HG03342 (cell line): ENCODE measurements around the gene MTA1.

Experiments used
- ATAC-seq: cut with Tn5 transposase; IDR thresholded peaks from one replicate; pipeline ENCODE4 v1.9.1; 2021; ENCODE audit warnings: mild to moderate bottlenecking, moderate library complexity; ENCODE audit not compliant: unreplicated experiment

Gene MTA1

DNA sequence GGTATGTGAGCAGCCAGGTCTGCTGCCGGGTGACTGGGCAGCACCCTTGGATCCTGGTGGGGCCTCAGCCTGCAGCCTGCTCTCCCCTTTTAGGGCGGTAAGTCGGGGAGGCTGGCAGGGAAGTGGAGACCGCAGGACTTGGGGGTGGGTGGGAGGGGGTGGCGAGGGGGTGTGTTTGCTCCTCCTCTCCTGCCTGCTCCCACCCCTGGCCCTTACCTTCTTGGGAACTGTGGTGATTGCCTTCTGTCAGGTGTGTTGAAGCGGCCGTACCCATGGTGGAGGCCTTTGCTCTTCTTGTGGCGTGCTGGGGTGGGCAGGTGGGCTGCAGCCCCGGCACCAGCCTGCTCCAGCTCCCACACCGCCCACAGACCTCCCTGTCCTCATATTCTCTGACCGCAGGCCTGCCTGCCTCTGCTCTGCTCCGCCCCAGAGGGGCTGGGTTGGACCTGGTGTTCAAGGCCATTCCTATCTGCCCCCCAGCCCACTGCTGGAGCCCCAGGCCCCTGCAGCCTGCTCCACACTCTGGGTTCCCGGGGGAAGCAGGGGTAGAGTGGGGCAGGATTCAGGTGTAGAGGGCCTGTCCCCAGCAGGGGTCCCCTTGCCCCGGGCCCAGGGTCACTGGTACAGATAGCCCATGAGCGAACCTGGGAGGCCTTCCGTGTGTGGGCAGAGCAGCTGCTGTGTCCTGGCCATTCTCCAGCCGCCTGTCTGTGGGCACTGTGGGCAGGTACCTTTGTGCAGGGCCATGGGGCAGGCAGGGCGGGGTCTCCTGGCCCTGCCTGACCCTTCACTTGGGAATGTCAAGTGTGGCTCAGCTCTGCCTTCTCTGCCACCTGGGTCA lies 76.6 kb downstream of the MTA1 start:
- no peak for ATAC-seq

DNA sequence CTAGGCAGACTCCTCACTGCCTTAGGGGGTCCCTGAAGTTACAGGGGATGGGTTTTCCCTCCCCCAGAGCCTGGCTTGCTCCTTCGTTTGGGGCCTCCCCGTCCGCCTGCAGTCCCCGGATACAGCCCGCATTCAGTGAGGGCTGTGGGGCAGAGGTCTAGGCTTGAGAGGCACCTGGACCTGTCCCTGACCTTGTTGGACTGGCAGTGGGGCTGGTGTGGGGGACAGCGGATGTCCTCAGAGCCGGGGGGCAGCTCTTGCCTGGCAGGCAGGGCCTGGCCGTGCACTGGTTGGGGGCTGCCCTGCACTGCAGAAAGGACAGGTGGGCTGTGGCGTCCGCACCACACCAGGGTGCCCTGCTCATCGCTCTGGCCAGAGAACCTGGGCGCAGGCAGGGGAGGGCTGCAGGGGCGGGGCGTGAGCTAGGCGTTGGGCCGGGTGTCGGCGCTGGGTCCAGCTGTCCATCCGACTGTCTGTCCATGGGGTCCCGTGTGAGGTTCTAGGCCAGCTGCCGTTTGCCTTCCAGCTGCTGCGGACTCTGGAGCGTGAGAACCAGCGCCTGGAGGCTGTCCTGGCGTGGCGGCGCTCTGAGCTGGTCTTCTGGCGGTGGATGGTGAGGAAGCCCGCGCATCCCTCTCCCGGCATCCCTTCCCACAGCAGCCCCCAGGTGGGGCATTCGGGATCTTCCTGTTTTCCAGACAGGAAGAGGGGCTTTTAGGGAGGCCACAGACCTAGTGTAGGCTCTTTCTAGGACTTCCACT lies 77.4 kb downstream of the MTA1 start:
- ATAC-seq, result no peak

DNA sequence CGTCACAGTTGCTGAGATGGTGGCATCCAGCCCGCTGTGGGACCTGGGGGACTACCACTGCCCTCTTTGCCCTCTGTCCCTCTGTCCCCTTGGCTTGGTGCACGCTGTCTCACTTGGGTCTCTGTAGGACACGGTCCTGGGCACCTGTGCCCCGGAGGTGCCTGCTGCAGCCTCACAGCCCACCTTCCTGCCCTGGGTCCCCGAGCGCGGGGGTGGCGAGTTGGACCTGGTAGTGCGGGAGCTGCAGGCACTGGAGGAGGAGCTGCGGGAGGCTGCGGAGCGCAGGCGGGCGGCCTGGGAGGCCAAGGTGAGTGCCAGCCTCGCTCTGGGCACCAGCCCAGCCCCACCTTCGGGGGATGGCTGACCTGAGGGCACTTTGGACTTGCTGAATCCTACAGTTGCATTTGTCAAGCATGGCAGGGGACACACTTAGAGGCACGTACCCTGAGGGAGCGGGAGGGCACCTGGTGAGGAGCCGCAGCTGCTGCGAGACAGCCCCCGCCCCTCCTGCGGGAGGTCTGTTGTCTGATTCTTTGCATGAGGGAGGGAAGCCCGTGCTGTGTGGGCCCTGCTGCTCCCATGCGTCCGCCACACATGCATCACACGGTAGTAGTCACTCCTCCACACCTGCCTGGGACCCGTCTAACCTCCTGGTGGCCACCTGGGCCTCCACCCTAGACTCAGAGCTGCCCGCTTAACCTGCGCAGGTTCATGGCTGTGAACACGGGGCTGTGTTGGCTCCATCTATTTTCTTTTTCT lies 78.2 kb downstream of the MTA1 start:
- ATAC-seq, result no peak

DNA sequence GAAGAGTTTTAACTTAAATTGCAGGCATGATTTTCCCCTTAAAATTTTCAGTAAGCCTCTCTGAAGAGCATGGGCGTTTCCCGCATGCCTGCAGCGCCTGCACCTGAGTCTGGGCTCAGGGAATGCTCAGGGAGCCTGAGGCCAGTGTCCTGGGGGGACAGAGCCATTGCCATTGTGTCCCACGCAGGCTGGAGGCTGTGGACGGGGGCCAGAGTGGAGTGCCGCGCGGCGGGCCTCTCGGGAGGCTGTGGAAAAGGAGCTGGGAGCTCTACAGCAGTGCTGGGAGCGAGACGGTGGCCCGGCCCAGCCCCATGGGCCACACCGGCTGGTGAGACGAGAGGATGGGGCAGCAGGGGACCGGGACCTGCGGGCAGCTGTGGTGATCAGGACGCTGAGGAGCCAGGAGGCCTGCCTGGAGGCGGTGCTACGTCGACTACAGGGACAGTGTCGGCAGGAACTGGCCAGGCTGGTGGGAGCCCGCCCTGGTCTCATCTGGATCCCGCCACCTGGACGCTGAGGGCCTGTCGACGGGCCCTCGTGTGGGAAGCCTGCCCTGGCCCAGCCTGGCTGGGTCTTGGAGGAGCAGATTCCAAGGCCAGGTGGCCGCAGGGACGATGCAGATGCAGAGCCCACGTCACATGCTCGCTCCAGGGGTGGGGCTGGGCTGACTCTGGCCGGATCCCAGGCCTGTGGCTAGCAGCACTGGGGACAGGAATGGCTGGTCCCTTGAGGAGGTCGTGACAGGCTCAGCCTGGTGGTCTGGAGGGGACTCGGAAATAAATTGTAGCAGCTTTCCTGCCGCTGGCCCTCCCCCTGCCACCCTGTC lies 79.0 kb downstream of the MTA1 start:
- no peak for ATAC-seq

DNA sequence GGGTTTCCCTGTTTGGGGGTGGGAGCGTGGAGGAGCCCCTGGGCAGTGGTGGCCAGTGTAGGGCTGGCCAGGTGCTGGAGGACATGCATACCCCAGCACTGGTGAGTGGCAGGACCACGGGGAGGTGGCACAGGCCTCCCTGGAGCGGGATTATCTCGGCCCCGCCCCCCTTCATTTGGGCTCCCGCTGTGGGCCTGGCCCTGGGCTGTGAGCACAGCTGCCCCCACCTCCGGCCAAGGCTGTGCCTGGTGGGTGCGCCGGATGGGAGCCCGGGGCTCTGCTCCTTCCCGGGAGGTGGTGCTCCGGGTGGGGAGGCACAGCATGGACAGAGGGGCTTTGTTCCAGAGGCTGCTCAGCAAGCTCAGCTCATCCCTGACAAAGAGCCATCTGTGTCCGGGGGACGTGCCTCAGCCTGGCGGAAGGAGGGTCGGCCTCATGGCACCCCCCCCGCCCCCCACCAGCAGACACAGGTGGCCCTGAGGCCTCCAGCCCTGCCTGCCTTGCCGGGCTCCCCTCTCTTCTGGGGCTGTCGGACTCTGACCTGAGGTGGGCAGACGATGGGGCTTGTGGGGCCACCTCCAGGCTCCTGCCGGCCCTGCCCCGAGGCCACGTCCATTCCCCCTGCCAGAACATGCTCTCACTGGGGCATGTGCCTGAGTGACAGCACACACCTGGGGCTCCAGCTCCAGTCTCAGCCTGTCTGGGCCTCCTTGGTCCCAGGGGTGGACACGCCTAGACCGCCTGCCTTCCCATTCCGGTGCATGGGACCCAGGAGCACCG lies 79.8 kb downstream of the MTA1 start:
- ATAC-seq, result no peak

DNA sequence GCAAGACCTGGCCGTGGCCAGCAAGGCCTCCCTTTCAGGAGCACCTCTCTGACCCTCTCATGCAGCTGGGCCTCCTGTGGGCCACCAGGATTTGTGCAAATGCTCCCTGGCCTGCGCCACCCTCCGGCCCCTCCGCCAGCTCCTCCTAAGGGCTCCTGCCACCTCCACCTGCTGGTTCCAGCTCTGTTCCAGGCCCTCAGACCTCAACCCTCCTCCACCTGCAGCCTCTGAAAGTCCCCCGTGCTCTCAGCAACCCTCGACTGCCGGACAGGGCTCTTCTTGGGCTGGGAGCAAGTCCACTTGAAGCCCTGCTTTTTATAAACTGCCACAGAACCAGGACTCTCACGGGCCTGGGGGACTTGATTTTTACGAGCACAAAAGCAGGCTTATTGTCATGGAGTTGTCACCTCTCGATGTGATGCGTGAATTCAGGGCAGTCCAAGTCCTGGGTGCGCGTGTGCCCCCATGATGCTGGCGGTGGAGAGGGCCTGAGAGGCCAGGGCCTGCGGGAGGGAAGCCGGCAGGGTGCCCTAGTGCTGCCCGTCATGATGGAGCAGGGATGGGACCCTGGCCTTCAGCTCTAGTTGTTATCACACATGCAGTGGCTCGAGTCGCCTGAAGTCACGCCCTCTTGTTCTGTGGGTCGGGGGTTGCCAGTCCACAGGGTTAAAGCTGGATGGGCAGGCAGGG lies 80.6 kb downstream of the MTA1 start:
- ATAC-seq, result no peak

DNA sequence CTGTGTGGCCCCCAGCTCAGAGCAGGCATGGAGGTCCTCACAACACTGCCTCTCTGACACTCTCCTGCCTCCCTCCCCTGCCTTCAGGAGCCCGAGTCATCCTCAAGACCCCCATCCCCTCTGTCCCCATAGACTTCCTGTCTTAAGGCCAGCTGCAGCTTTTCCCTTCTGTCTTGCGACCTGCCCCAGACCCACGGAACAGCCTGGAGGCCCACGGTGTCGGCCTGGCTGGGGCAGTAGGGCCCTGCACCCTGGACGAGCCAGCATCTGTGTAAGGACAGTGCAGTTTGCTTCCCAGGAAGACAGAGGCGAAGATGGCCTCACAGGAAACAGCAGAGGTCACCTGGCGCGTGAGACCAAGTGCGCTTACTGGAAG lies 81.1 kb downstream of the MTA1 start:
- no peak for ATAC-seq

DNA sequence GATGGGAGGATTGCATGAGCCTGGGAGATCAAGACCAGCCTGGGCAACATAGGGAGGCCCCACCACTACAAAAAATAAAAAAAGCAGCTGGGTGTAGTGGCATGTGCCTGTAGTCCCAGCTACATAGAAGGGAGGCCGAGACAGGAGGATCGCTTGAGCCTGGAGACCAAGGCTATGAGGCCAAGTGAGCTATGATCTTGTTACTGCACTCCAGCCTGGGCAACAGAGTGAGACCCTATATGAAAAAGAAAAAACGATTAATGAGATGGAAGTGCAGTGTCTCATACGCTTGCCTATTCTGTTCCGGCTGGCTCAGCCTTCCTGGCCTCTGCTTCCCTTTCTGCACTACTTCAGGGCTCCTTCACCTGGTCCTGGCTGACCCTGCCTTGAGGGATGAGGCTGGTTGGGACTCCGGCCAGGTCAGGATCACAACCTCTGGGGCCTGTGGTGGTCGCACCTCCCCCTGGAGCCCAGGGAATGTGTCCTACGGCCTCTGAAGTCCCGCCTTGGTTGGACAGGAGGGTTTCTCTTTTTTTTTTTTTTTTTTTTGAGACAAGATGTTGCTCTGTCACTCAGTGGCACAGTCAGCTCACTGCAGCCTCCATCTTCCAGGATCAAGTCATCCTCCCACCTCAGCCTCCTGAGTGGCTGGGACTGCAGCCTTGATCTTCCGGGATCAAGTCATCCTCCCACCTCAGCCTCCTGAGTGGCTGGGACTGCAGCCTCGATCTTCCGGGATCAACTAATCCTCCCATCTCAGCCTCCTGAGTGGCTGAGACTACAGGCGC lies 82.1 kb downstream of the MTA1 start:
- ATAC-seq, result no peak

DNA sequence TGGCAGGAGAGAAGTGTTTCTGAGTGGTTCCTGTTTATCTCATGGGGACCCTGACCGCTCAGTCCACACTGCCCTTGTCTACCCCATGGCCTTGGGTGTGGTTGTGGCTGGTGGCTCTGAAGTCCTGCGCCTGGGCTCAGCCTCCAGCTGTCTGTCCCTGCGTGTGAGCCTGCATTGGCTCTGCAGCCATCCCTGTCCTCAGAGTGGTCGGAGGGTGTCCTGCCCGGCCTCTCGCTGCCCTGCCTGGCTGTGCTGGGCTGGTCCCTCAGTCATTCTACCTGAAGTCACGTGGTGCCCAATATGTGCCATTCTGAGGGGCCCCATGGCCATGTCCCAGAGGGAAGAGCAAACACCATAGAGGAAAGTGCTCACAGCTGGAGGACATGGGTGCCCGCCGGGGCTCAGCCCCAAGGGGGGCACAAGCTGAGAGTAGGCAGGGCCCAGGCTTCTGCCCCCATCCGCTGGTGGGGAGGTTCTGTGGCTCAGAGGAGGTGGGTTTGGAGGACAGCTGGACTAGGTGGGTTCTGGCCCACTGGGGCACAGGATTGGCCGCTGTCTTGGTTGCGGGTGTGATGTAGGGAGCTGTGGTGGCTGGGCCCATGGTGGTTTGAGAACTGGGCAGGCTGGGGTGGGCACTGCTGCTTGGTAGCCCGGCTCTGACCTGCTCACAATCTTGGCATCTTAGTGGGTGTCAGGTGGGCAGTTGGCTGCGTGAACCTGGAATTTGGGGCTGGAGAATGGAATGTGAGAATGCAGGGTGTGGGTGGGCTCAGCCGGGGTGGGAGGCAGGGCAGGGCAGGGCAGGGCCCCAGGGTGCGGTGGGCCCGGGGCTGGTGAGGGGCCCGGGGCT lies 83.0 kb downstream of the MTA1 start:
- ATAC-seq, result no peak

DNA sequence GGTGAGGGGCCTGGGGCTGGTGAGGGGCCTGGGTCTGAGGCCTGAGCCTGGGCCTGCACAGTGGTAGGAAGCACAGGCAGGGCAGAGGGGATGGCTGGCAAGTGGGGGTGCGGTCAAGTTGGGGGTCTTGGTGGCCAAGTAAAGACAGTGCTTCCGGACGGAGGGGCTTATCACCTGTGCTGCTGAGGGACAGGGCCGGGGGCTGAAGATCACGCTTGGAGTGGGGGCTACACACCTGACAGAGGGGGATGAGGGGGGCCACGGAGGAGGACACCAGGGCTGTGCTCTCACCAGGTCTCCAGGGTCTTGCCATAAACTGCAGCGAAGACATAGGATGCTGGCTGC lies 83.6 kb downstream of the MTA1 start:
- no peak for ATAC-seq

DNA sequence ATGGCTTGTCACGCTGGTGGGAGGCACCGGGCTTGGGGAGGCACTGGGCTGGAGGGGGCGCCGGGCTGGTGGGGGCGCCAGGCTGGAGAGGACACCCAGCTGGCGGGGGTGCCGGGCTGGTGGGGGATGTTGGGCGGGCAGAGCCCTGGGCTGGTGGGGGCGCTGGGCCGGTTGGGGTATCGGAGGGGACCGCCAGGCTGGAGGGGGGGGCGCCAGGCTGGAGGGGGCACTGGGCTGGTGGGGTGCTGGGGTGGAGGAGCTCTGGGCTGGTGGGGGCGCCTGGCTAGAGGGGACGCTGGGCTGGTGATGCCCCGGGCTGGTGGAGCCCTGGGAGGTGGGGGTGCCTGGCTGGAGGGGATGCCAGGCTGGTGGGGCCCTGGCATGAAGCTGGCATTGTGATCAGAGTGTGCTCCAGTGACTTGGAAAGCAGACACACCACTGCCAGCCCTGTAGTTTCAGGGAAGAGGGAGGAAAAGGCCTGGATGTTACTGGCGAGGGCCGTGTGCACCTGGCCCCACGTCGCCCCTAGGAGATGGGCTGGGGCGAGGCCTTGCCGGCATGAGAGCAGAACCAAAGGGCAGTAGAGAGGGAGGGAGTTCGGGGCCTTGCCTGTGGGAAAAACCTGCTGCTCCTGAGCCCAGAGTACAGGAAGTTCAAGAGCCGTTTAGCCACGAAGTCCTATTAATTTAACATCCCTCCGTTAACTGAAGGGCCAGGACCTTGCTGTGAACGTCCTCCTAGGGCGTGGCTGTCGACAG lies 84.5 kb downstream of the MTA1 start:
- no peak for ATAC-seq

DNA sequence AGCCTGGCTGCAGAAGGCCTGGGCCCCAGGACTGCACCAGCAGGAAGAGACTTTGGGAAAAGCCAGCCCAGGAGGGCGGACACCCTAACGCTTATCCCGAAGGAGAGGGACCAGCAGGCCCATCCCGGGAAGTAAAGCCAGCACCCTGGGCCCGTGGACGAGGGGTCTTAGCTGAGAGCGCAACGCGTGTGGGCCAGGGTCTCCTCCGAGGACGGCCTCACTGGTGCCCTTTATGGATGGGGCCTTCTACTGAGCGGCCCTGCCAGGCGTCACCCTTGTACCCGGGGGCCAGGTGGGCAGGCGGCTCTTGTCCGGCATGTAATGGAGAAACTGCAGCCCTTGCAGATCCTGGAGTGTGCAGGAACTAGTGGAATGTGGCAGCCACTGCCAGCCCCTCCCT lies 85.5 kb downstream of the MTA1 start:
- no peak for ATAC-seq

DNA sequence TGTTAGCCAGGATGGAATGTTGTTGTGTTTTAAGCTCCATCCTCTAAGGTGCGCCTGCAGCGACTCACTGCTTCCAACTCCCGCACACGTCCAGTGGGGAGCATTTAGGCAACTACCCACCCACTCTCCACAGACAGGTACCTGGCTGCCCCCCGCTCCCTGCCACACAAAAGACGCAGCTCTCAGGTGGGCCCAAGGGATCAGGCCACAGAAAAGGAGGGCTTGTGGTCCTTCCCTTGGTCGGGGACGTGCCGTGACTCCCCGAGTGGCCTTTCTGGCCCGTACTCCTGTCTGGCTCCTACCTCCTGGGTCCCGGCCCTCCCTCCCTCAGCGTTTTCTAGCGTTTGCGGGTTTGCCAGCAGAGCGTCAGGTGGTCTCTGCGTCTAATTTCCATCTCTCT lies 87.6 kb downstream of the MTA1 start:
- ATAC-seq, result no peak

DNA sequence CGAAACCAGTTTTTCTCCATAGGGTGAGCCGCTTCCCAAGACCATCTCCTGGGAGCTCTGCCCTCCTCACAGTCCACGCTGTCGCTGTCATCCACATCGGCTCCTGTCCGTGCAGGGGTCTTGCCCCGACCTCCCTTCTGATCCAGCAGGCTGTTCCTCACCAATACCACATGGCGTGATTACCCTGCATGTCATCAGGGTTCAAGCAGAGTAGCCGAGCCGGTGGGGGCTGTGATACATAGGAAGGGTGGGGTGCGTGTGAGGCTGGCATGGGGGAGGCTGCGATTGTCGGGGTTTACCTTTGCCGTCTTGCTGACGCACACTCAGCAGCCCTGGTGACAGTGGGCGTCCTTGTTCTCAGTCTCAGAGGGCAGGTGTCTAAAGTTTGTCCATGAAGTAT lies 88.4 kb downstream of the MTA1 start:
- no peak for ATAC-seq

DNA sequence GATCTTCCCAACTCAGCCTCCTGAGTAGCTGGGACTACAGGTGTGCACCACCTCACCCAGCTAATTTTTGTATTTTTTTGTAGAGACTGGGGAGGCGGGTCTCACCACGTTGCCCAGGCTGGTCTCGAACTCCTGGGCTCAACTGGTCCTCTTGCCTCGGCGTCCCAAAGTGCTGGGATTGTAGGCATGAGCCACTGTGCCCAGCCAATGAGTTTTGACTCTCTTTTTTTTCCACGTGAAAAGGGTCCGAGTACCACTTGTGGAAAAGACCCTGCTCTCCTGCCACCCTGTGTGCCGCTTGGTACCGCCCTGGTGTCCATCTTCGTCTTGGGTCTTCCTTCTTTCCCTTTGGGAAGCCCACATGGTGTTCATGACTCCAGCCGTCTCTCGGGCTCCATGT lies 89.0 kb downstream of the MTA1 start:
- no peak for ATAC-seq

DNA sequence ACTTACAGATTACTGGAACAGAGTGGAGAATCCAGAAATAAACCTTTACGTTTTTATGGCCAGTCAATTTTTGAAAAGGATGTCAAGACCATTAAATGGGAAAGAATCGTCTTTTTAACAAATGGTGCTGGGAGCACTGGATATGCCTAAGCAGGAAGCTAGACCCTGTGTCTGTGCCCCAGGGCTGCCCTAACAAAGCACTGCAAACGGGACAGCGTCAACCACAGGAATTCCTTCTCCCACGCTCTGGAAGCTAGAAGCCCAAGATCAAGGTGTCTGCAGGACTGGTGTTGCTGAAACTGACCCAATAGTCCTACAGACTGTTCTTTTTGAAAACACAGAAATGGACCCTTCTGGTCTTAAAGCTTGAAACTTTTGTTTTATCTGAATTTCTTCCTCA lies 97.5 kb downstream of the MTA1 start:
- no peak for ATAC-seq
